Calu3 (cell line): ENCODE measurements around the gene MYH16. TPM values are rescaled to one million over a fixed set of nuclear protein-coding genes. Genes with fewer than 3 reads are reported as not detected.
"Not testable (repeated sequence)": the region's sequence is repeated elsewhere in the genome, so short reads cannot be mapped to it uniquely, and the experiment has no call there.

Experiments
- BruUV-seq: library from RNA; stranded (reverse); fragments of 400-500 nt; replicated peaks from 2 replicates; lab custom pipeline; 2021; lab: Mats Ljungman, UMichigan
- CTCF ChIA-PET: fragments of 300-600 bp; sonication (Branson Sonifier 250); formaldehyde crosslinking; loops from one replicate; lab custom pipeline; 2022; ENCODE audit warnings: antibody characterized with exemption; lab: Charles Lee
- DNase-seq: peaks from one replicate; pipeline ENCODE4 v3.0.0; 2022
- H3K27ac Mint-ChIP-seq: one replicate; pipeline ENCODE4 v1.8.0; 2022; ENCODE audit warnings: mixed read lengths; ENCODE audit not compliant: unreplicated experiment
- H3K27me3 Mint-ChIP-seq: one replicate; pipeline ENCODE4 v1.8.0; 2022; ENCODE audit warnings: mixed read lengths; ENCODE audit not compliant: unreplicated experiment
- H3K36me3 Mint-ChIP-seq: one replicate; pipeline ENCODE4 v1.8.0; 2022; ENCODE audit warnings: mild to moderate bottlenecking, moderate library complexity, mixed read lengths; ENCODE audit not compliant: insufficient read depth, unreplicated experiment
- H3K4me1 Mint-ChIP-seq: one replicate; pipeline ENCODE4 v1.8.0; 2022; ENCODE audit warnings: mild to moderate bottlenecking, low read depth, mixed read lengths; ENCODE audit not compliant: unreplicated experiment
- H3K4me3 Mint-ChIP-seq: one replicate; pipeline ENCODE4 v1.8.0; 2022; ENCODE audit warnings: mild to moderate bottlenecking, low read depth, moderate library complexity, mixed read lengths; ENCODE audit not compliant: unreplicated experiment
- H3K9me3 Mint-ChIP-seq: one replicate; pipeline ENCODE4 v1.8.0; 2022; ENCODE audit warnings: low read depth, mixed read lengths; ENCODE audit not compliant: unreplicated experiment
- CTCF ChIP-seq: fragments of 200-600 bp; IDR thresholded peaks from one replicate; pipeline ENCODE4 v1.8.0; 2022; ENCODE audit warnings: antibody characterized with exemption; ENCODE audit not compliant: unreplicated experiment
- intact Hi-C: fragments of 100-400 bp; cut with micrococcal nuclease; formaldehyde crosslinking; loops from one replicate; pipeline ENCODE4 v1.10.0; 2022; ENCODE audit not compliant: unreplicated experiment
- total RNA-seq: library from RNA; stranded (reverse); gene quantifications from 2 replicates; pipeline ENCODE4 v1.2.3, GENCODE V29; 2022

The MYH16 gene
- total RNA-seq, 1 experiment from 2014 or later = 0.97 TPM

GRCh38 chr7:99352247-99352646 is 79.6 kb downstream of the MYH16 start:
- intact Hi-C loops = no loop called here
- Mint-ChIP-seq H3K4me1 (no peaks in the 10 kb centered on the region), H3K36me3 (peaks cover 31% of the 10 kb centered on the region)

GRCh38 chr7:99355098-99355497 is 82.5 kb downstream of the MYH16 start:
- Mint-ChIP-seq H3K27ac (no peak overlapping the region), H3K4me1 (no peaks in the 10 kb centered on the region), H3K27me3 (no peaks in the 10 kb centered on the region), H3K4me3 (no peak overlapping the region), H3K9me3 (no peaks in the 10 kb centered on the region), H3K36me3 (peaks cover 48% of the 10 kb centered on the region)
- intact Hi-C loops = no loop called here
- CTCF ChIA-PET = no interaction called here
- DNase-seq = no peak
- TF ChIP-seq CTCF = no peak
- BruUV-seq = no TSS peak

More at GRCh38 chr7:99352247-99352646, 79.6 kb downstream of the MYH16 start:
- CTCF ChIA-PET = no interaction called here
- no peak overlapping the region for H3K4me3 Mint-ChIP-seq
- H3K27me3 Mint-ChIP-seq = no peaks in the 10 kb centered on the region
- no TSS peak for BruUV-seq
- no peaks in the 10 kb centered on the region for H3K9me3 Mint-ChIP-seq
- H3K27ac Mint-ChIP-seq = no peak overlapping the region
- no peak for TF ChIP-seq CTCF
- no peak for DNase-seq

GRCh38 chr7:99357701-99358490 is 85.3 kb downstream of the MYH16 start:
- no peak for DNase-seq
- Mint-ChIP-seq H3K4me1 (no peaks in the 10 kb centered on the region), H3K36me3 (peaks cover 62% of the 10 kb centered on the region), H3K4me3 (no peak overlapping the region), H3K27ac (no peak overlapping the region), H3K9me3 (no peaks in the 10 kb centered on the region), H3K27me3 (no peaks in the 10 kb centered on the region)
- intact Hi-C loops = no loop called here
- no peak for TF ChIP-seq CTCF
- CTCF ChIA-PET = interaction anchor here (0.7 to 0.9 kb wide), 3 partner anchors 24 to 1153 kb away, joined by 3 read pairs; no protein-coding TSS in a partner anchor
- no TSS peak for BruUV-seq

GRCh38 chr7:99358521-99358920 is 85.9 kb downstream of the MYH16 start:
- H3K27me3 Mint-ChIP-seq, H3K4me3 Mint-ChIP-seq, H3K4me1 Mint-ChIP-seq, H3K27ac Mint-ChIP-seq, DNase-seq, H3K9me3 Mint-ChIP-seq, intact Hi-C loops, BruUV-seq: not testable (repeated sequence)
- H3K36me3 Mint-ChIP-seq = peaks cover 66% of the 10 kb centered on the region
- CTCF ChIA-PET = interaction anchor here (0.7 to 0.9 kb wide), 2 partner anchors 25 to 1152 kb away, joined by 3 read pairs; no protein-coding TSS in a partner anchor
